ENCODE measurements around the gene COX7A1.

DNA sequence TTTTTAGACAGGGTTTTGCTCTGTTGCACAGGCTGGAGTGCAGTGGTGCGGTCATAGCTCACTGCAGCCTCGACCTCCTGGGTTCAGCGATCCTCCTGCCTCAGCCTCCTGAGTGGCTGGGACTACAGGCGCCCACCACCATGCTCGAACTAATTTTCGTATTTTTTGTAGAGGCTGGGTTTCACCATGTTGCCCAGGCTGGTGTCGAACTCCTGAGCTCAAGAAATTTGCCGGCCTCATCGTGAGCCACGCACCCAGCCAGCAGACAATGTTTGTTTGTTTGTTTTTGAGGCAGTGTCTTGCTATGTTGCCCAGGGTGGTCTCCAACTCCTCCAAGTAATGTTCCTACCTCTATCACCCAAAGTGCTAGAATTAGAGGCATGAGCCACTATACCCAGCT lies 879 bp upstream of the COX7A1 start:
- TF ChIP-seq POLR2AphosphoS5 (IDR thresholded peaks at IDR 0.05): no peak
- TF ChIP-seq, protein P1, sequence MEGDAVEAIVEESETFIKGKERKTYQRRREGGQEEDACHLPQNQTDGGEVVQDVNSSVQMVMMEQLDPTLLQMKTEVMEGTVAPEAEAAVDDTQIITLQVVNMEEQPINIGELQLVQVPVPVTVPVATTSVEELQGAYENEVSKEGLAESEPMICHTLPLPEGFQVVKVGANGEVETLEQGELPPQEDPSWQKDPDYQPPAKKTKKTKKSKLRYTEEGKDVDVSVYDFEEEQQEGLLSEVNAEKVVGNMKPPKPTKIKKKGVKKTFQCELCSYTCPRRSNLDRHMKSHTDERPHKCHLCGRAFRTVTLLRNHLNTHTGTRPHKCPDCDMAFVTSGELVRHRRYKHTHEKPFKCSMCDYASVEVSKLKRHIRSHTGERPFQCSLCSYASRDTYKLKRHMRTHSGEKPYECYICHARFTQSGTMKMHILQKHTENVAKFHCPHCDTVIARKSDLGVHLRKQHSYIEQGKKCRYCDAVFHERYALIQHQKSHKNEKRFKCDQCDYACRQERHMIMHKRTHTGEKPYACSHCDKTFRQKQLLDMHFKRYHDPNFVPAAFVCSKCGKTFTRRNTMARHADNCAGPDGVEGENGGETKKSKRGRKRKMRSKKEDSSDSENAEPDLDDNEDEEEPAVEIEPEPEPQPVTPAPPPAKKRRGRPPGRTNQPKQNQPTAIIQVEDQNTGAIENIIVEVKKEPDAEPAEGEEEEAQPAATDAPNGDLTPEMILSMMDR (IDR thresholded peaks at IDR 0.05): no peak
